IMR-90 (cell line): ENCODE measurements around the gene BRINP3. TPM values are rescaled to one million over a fixed set of nuclear protein-coding genes. Genes with fewer than 3 reads are reported as not detected.

Experiments
- ATAC-seq: fragments of 200-7000 bp; cut with Tn5 transposase; 2 replicates; pipeline ENCODE4 v1.9.1; 2020; ENCODE audit warnings: low read depth, mild to moderate bottlenecking, moderate library complexity
- BruUV-seq: library from RNA; stranded (reverse); fragments of 400-500 nt; replicated peaks from 2 replicates; lab custom pipeline; 2021; lab: Mats Ljungman, UMichigan
- CTCF ChIA-PET: fragments of 300-600 bp; formaldehyde crosslinking; extraction: SDS; loops from one replicate; lab custom pipeline; 2021; ENCODE audit warnings: antibody characterized with exemption; lab: Yijun Ruan, JAX
- POLR2A ChIA-PET: fragments of 300-600 bp; sonication (Branson Sonifier 250); formaldehyde crosslinking; loops from one replicate; lab custom pipeline; 2022; ENCODE audit warnings: antibody characterized with exemption; ENCODE audit not compliant: unreplicated experiment; lab: Charles Lee
- DNase-seq: peaks from one replicate; pipeline ENCODE4 v3.0.0; 2013
- H2AFZ ChIP-seq: replicated peaks from 2 replicates; pipeline ENCODE3; 2013; ENCODE audit warnings: low read length, mild to moderate bottlenecking; ENCODE audit not compliant: poor library complexity
- H2AK5ac ChIP-seq: 2 replicates; pipeline ENCODE4 v1.6.1; 2013; ENCODE audit warnings: low read depth, low read length, inconsistent platforms
- H2AK9ac ChIP-seq: replicated peaks from 2 replicates; pipeline ENCODE3; 2013; ENCODE audit warnings: mild to moderate bottlenecking, low read depth, low read length, moderate library complexity; ENCODE audit not compliant: poor library complexity
- H2BK120ac ChIP-seq: 2 replicates; pipeline ENCODE4 v1.6.1; 2013; ENCODE audit warnings: low read depth, low read length, inconsistent platforms
- H2BK15ac ChIP-seq: 3 replicates; pipeline ENCODE4 v1.6.1; 2013; ENCODE audit warnings: low read depth, low read length, inconsistent platforms
- H2BK20ac ChIP-seq: 2 replicates; pipeline ENCODE4 v1.6.1; 2013; ENCODE audit warnings: low read depth, mild to moderate bottlenecking, inconsistent platforms, low read length, moderate library complexity
- H2BK5ac ChIP-seq: 2 replicates; pipeline ENCODE4 v1.6.1; 2013; ENCODE audit warnings: mild to moderate bottlenecking, low read depth, low read length, inconsistent platforms; ENCODE audit not compliant: poor library complexity, severe bottlenecking
- H3K14ac ChIP-seq: replicated peaks from 2 replicates; pipeline ENCODE4 v1.6.1; 2013; ENCODE audit warnings: low read depth, low read length, inconsistent platforms
- H3K18ac ChIP-seq: 2 replicates; pipeline ENCODE4 v1.6.1; 2013; ENCODE audit warnings: low read depth, low read length, control low read depth
- H3K23ac ChIP-seq: 2 replicates; pipeline ENCODE4 v1.6.1; 2013; ENCODE audit warnings: low read depth, low read length, inconsistent platforms
- H3K27ac ChIP-seq: 2 replicates; pipeline ENCODE4 v1.5.1; 2013; ENCODE audit warnings: mild to moderate bottlenecking, control low read depth, low read length; ENCODE audit not compliant: insufficient read depth
- H3K27me3 ChIP-seq: 2 replicates; pipeline ENCODE4 v1.6.1; 2013; ENCODE audit warnings: low read length; ENCODE audit not compliant: control insufficient read depth, insufficient read depth
- H3K36me3 ChIP-seq: 2 replicates; pipeline ENCODE4 v1.6.1; 2013; ENCODE audit warnings: low read length, mixed read lengths; ENCODE audit not compliant: control insufficient read depth, insufficient read depth
- H3K4ac ChIP-seq: 2 replicates; pipeline ENCODE4 v1.6.1; 2013; ENCODE audit warnings: low read depth, low read length, inconsistent platforms
- H3K4me1 ChIP-seq: 2 replicates; pipeline ENCODE4 v1.6.1; 2013; ENCODE audit warnings: low read length, mixed read lengths; ENCODE audit not compliant: control insufficient read depth, insufficient read depth
- H3K4me2 ChIP-seq: 2 replicates; pipeline ENCODE4 v1.6.1; 2013; ENCODE audit warnings: low read depth, mild to moderate bottlenecking, control low read depth, low read length, moderate library complexity
- H3K4me3 ChIP-seq: 2 replicates; pipeline ENCODE4 v1.5.1; 2013; ENCODE audit warnings: low read depth, mild to moderate bottlenecking, control low read depth, low read length, moderate library complexity; ENCODE audit not compliant: insufficient read depth
- H3K56ac ChIP-seq: 2 replicates; pipeline ENCODE4 v1.6.1; 2013; ENCODE audit warnings: low read length, inconsistent platforms; ENCODE audit not compliant: insufficient read depth; ENCODE audit errors: extremely low read depth
- H3K79me1 ChIP-seq, 2 experiments: 2 replicates each; pipeline ENCODE4 v1.6.1; 2013; ENCODE audit warnings: low read length in 2 of 2, inconsistent platforms in 1 of 2, low read depth in 1 of 2
- H3K9ac ChIP-seq: 2 replicates; pipeline ENCODE4 v1.6.1; 2013; ENCODE audit warnings: low read depth, low read length, control low read depth
- H3K9me1 ChIP-seq: 2 replicates; pipeline ENCODE4 v1.6.1; 2013; ENCODE audit warnings: low read length, inconsistent platforms; ENCODE audit not compliant: insufficient read depth
- H3K9me3 ChIP-seq: 2 replicates; pipeline ENCODE4 v1.6.1; 2013; ENCODE audit warnings: low read length; ENCODE audit not compliant: control insufficient read depth, insufficient read depth
- H4K20me1 ChIP-seq: 2 replicates; pipeline ENCODE4 v1.6.1; 2013; ENCODE audit warnings: low read length, inconsistent platforms; ENCODE audit not compliant: insufficient read depth
- H4K5ac ChIP-seq: 2 replicates; pipeline ENCODE4 v1.6.1; 2013; ENCODE audit warnings: mild to moderate bottlenecking, low read depth, low read length, control low read depth
- H4K8ac ChIP-seq, 2 experiments: 2 replicates each; pipeline ENCODE4 v1.6.1; 2013; ENCODE audit warnings: low read depth in 2 of 2, low read length in 2 of 2, control low read depth in 1 of 2, inconsistent platforms in 1 of 2
- H4K91ac ChIP-seq: 2 replicates; pipeline ENCODE4 v1.6.1; 2013; ENCODE audit warnings: low read depth, low read length, inconsistent platforms; ENCODE audit not compliant: insufficient read depth
- NFE2L2 ChIP-seq: fragments of 150-350 bp; IDR thresholded peaks from 2 replicates; pipeline ENCODE4 v1.6.1; 2016; ENCODE audit warnings: low read depth, mild to moderate bottlenecking, low read length
- WGBS, 2 experiments: methylation state at CpG; one replicate each; pipeline versions ENCODE4 v1.1.5 to v1.1.7; 2013; ENCODE audit warnings: missing lambda C conversion rate in 2 of 2; ENCODE audit not compliant: insufficient read length in 1 of 2; ENCODE audit errors: extremely low coverage in 2 of 2; 5-methylcytosine and 5-hydroxymethylcytosine counted together
- dilution Hi-C: fragments of 300-500 bp; cut with HindIII; formaldehyde crosslinking; loops from one replicate; pipeline ENCODE4 v1.14.3; 2018; ENCODE audit warnings: low sequenced_read_pairs; ENCODE audit not compliant: unreplicated experiment
- in situ Hi-C: fragments of 300-500 bp; cut with MboI; formaldehyde crosslinking; loops from 3 replicates; pipeline ENCODE4 v1.14.3; 2019; ENCODE audit warnings: low sequenced_read_pairs, inconsistent platforms, mixed read lengths
- intact Hi-C: fragments of 100-400 bp; cut with micrococcal nuclease; formaldehyde crosslinking; loops from 2 replicates; pipeline ENCODE4 v1.10.0; 2022
- polyA plus RNA-seq, 3 experiments: library from polyadenylated mRNA; depleted of rRNA; stranded (reverse); fragments of >200 nt; gene quantifications; 2 replicates each; pipeline ENCODE4 v1.2.3, GENCODE V29; 2012; ENCODE audit warnings: low replicate concordance in 1 of 3
- total RNA-seq: library from RNA; depleted of rRNA; stranded (reverse); fragments of >200 nt; gene quantifications from 2 replicates; pipeline ENCODE4 v1.2.3, GENCODE V29; 2012

The BRINP3 gene
- total and polyA plus RNA-seq, 2 of the 4 experiments (the other 2 are of a cell fraction): 0.15 to 0.36 TPM

GRCh38 chr1:190140644-190141043, 337.0 kb downstream of the BRINP3 start:
- no peaks in the 10 kb centered on the region for H4K20me1 ChIP-seq

More at GRCh38 chr1:190140644-190141043, 337.0 kb downstream of the BRINP3 start:
- POLR2A ChIA-PET: no interaction called here
- DNase-seq (no peak), ATAC-seq (no peak)
- H2BK15ac ChIP-seq: no peak overlapping the region
- H4K5ac ChIP-seq: no peak overlapping the region
- no peak overlapping the region for H3K18ac ChIP-seq
- no peak overlapping the region for H2BK120ac ChIP-seq
- no peak overlapping the region for H2AK5ac ChIP-seq
- in situ Hi-C loops (no loop called here), intact Hi-C loops (no loop called here), dilution Hi-C loops (no loop called here)
- H3K27ac ChIP-seq: no peak overlapping the region
- H4K8ac ChIP-seq: no peak overlapping the region
- no peaks in the 10 kb centered on the region for H3K36me3 ChIP-seq
- no peak overlapping the region for H3K56ac ChIP-seq
- BruUV-seq: no TSS peak
- no peak overlapping the region for H3K4me3 ChIP-seq
- H2AK9ac ChIP-seq: no peak overlapping the region
- no peak overlapping the region for H2AFZ ChIP-seq
- CTCF ChIA-PET: no interaction called here
- H3K9ac ChIP-seq: no peak overlapping the region
- no peaks in the 10 kb centered on the region for H3K79me1 ChIP-seq
- no peaks in the 10 kb centered on the region for H3K4me1 ChIP-seq
- no peaks in the 10 kb centered on the region for H3K9me3 ChIP-seq
- H2BK20ac ChIP-seq: no peak overlapping the region
- no peak overlapping the region for H4K91ac ChIP-seq
- H2BK5ac ChIP-seq: no peak overlapping the region
- H3K23ac ChIP-seq: no peak overlapping the region
- no peak overlapping the region for H3K4ac ChIP-seq
- H3K9me1 ChIP-seq: no peaks in the 10 kb centered on the region
- no peaks in the 10 kb centered on the region for H3K27me3 ChIP-seq
- no CpG with 5 or more reads among the region's 1 CpG for WGBS, 2 experiments
- no peak overlapping the region for H3K14ac ChIP-seq
- no peak overlapping the region for H3K4me2 ChIP-seq
- no peak for TF ChIP-seq NFE2L2
